Measurements from ENCODE around the gene KLRG1. TPM values are rescaled to one million over a fixed set of nuclear protein-coding genes. Genes with fewer than 3 reads are reported as not detected.

Gene KLRG1
- total RNA-seq, 2 experiments from 2014 or later: 4.9 to 12.5 TPM

- TF ChIP-seq CTCF (conservative IDR thresholded peaks at IDR 0.05; ENCODE audit: low read length) (no peak), EZH2phosphoT487 (IDR thresholded peaks at IDR 0.05; ENCODE audit: borderline replicate concordance, low read depth, low read length) (no peak)
- Histone ChIP-seq H3K4me2 (ENCODE audit: low read length) (peak overlapping the region; percentile 98), H4K20me1 (ENCODE audit: insufficient read depth, low read length) (peaks cover 24% of the 10 kb centered on the region), H3K79me2 (ENCODE audit: insufficient read depth, low read depth, low read length) (peaks cover 42% of the 10 kb centered on the region), H2AFZ (ENCODE audit: low read length) (no peak overlapping the region), H3K9me3 (ENCODE audit: low read length) (peaks cover 32% of the 10 kb centered on the region), H3K9me2 (ENCODE audit: insufficient read depth, low read length) (no peaks in the 10 kb centered on the region), H3K4me1 (ENCODE audit: insufficient read depth, low read length, poor library complexity, severe bottlenecking) (peaks cover 22% of the 10 kb centered on the region), H3K4me3 (ENCODE audit: low read depth, low read length, poor library complexity, severe bottlenecking) (peak overlapping the region; percentile 88), H3K36me3 (ENCODE audit: insufficient read depth, low read length) (peaks cover 59% of the 10 kb centered on the region), H3K27ac (ENCODE audit: low read depth, low read length, poor library complexity, severe bottlenecking) (no peak overlapping the region)
- intact Hi-C loops (cut with micrococcal nuclease; ENCODE audit: unreplicated experiment): loop anchor here (2.0 kb wide), 1 partner anchor 87 kb away; no protein-coding TSS in a partner anchor
- ChIA-PET CTCF (ENCODE audit: unreplicated experiment) (interaction anchor here (0.6 kb wide), 1 partner anchor 38 kb away, joined by 3 read pairs; no protein-coding TSS in a partner anchor), POLR2A (interaction anchor here (0.6 to 1.4 kb wide), 2 partner anchors 39 to 222 kb away, joined by 3 to 4 read pairs; no protein-coding TSS in a partner anchor)
- no peak for DNase-seq (ENCODE audit: low spot score)
- no TSS peak for BruUV-seq (replicated peaks)
Measured at GRCh38 chr12:8951744-8952143, 37.6 kb upstream of the KLRG1 start.

- Histone ChIP-seq H3K9me3 (ENCODE audit: low read length) (peaks cover 32% of the 10 kb centered on the region), H3K79me2 (ENCODE audit: insufficient read depth, low read depth, low read length) (peaks cover 20% of the 10 kb centered on the region), H4K20me1 (ENCODE audit: insufficient read depth, low read length) (peaks cover 2% of the 10 kb centered on the region; the same call in 1 of the 2 replicates), H3K4me3 (ENCODE audit: low read depth, low read length, poor library complexity, severe bottlenecking) (no peak overlapping the region), H2AFZ (ENCODE audit: low read length) (no peak overlapping the region), H3K4me1 (ENCODE audit: insufficient read depth, low read length, poor library complexity, severe bottlenecking) (peaks cover 7% of the 10 kb centered on the region), H3K27ac (ENCODE audit: low read depth, low read length, poor library complexity, severe bottlenecking) (no peak overlapping the region), H3K4me2 (ENCODE audit: low read length) (no peak overlapping the region), H3K9me2 (ENCODE audit: insufficient read depth, low read length) (no peaks in the 10 kb centered on the region), H3K36me3 (ENCODE audit: insufficient read depth, low read length) (peaks cover 55% of the 10 kb centered on the region)
- no TSS peak for BruUV-seq (replicated peaks)
- ChIA-PET CTCF (ENCODE audit: unreplicated experiment) (no interaction called here), POLR2A (no interaction called here)
- intact Hi-C loops (cut with micrococcal nuclease; ENCODE audit: unreplicated experiment): no loop called here
- no peak for DNase-seq (ENCODE audit: low spot score)
- TF ChIP-seq CTCF (conservative IDR thresholded peaks at IDR 0.05; ENCODE audit: low read length): no peak
- no peak for TF ChIP-seq EZH2phosphoT487 (IDR thresholded peaks at IDR 0.05; ENCODE audit: borderline replicate concordance, low read depth, low read length)
Measured at GRCh38 chr12:8953773-8954402, 35.5 kb upstream of the KLRG1 start.

- ChIA-PET POLR2A (no interaction called here), CTCF (ENCODE audit: unreplicated experiment) (interaction anchor here (0.5 kb wide), 1 partner anchor 105 kb away, joined by 4 read pairs; no protein-coding TSS in a partner anchor)
- Histone ChIP-seq H3K4me2 (ENCODE audit: low read length) (no peak overlapping the region), H3K79me2 (ENCODE audit: insufficient read depth, low read depth, low read length) (peaks cover 6% of the 10 kb centered on the region), H3K9me3 (ENCODE audit: low read length) (peaks cover 32% of the 10 kb centered on the region), H3K4me1 (ENCODE audit: insufficient read depth, low read length, poor library complexity, severe bottlenecking) (peaks cover 5% of the 10 kb centered on the region), H3K4me3 (ENCODE audit: low read depth, low read length, poor library complexity, severe bottlenecking) (no peak overlapping the region), H4K20me1 (ENCODE audit: insufficient read depth, low read length) (no peaks in the 10 kb centered on the region), H3K9me2 (ENCODE audit: insufficient read depth, low read length) (no peaks in the 10 kb centered on the region), H3K27ac (ENCODE audit: low read depth, low read length, poor library complexity, severe bottlenecking) (no peak overlapping the region), H2AFZ (ENCODE audit: low read length) (no peak overlapping the region), H3K36me3 (ENCODE audit: insufficient read depth, low read length) (peaks cover 62% of the 10 kb centered on the region)
- no peak for DNase-seq (ENCODE audit: low spot score)
- intact Hi-C loops (cut with micrococcal nuclease; ENCODE audit: unreplicated experiment): no loop called here
- TF ChIP-seq EZH2phosphoT487 (IDR thresholded peaks at IDR 0.05; ENCODE audit: borderline replicate concordance, low read depth, low read length) (no peak), CTCF (conservative IDR thresholded peaks at IDR 0.05; ENCODE audit: low read length) (no peak)
- no TSS peak for BruUV-seq (replicated peaks)
Measured at GRCh38 chr12:8956073-8956472, 33.3 kb upstream of the KLRG1 start.

Measured in OCI-LY7 (cell line).